ENCODE data around the gene MMP3. TPM values are rescaled to one million over a fixed set of nuclear protein-coding genes. Genes with fewer than 3 reads are reported as not detected.

Gene MMP3
- total and polyA plus RNA-seq, 2 experiments from 2014 or later, result 0.93 to 0.97 TPM

DNA sequence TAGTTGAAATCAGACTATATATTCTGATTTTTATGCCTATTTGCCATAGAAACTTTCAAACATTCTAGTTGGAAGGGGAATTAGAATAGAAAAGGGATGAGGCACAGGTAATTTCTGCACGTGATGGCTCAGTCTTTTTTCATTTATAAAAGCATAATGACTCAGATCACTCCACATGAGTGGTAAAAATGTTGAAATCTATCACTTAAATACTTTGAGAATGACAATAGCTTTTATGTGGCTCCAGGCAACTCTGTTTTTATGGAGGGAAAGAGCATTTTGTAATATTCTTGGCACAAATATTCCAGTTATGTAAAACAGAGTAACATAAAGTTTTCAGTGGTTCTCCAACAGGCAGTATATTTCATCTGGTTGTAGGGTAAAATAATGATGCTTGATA, 5.9 kb upstream of the MMP3 start:
- H3K9me2 ChIP-seq (replicated peaks; ENCODE audit: insufficient read depth), result no peaks in the 10 kb centered on the region

DNA sequence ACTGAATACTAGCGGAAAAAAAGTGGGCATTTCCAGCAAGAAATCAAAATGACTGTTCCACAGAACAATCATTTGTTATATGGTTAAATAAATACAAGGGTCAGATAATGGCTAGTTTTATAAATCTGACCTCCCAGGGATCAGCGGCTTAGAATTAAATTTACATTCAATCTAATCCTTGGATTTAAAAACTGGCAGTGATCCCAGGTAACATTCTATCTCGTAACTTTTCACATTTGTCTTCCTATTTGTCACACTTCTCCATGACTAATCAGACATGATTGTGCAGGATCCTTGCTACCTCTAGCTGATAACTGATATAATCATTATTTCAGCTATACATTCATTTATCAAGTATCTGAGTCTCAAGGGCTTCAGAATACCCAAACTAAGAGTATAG, 2.9 kb upstream of the MMP3 start:
- no peak overlapping the region for H3K4me2 ChIP-seq
- H4K20me1 ChIP-seq (ENCODE audit: insufficient read depth, poor library complexity, severe bottlenecking), result no peaks in the 10 kb centered on the region
- H3K4me3 ChIP-seq, result no peak overlapping the region
- H2AFZ ChIP-seq, result no peak overlapping the region
- H3K4me1 ChIP-seq (ENCODE audit: insufficient read depth), result peaks cover 8% of the 10 kb centered on the region
- WGBS (ENCODE audit: low lambda C conversion rate, missing lambda C conversion rate), result 66% methylated on average over 3 of the region's 3 CpGs
- H3K79me2 ChIP-seq, result no peaks in the 10 kb centered on the region
- no peak for TF ChIP-seq EZH2phosphoT487 (IDR thresholded peaks at IDR 0.05; ENCODE audit: low read depth, severe bottlenecking, unreplicated experiment)
- TF ChIP-seq CTCF (IDR thresholded peaks at IDR 0.05; ENCODE audit: poor library complexity), result no peak
- no peak for TF ChIP-seq EZH2 (IDR thresholded peaks at IDR 0.05; ENCODE audit: borderline replicate concordance)
- no peak for DNase-seq (ENCODE audit: low spot score)
- H3K9me2 ChIP-seq (replicated peaks; ENCODE audit: insufficient read depth), result no peaks in the 10 kb centered on the region
- H3K36me3 ChIP-seq (replicated peaks; ENCODE audit: insufficient read depth, low read depth), result no peaks in the 10 kb centered on the region
- no peak overlapping the region for H3K27ac ChIP-seq
- no peaks in the 10 kb centered on the region for H3K9me3 ChIP-seq (ENCODE audit: low read depth)
- no peaks in the 10 kb centered on the region for H3K27me3 ChIP-seq

More for the DNA sequence above, 5.9 kb upstream of the MMP3 start:
- H3K36me3 ChIP-seq (replicated peaks; ENCODE audit: insufficient read depth, low read depth), result no peaks in the 10 kb centered on the region
- WGBS (ENCODE audit: low lambda C conversion rate, missing lambda C conversion rate), result 69% methylated on average over 1 of the region's 1 CpG
- no peak overlapping the region for H3K27ac ChIP-seq
- H3K4me2 ChIP-seq, result no peak overlapping the region
- DNase-seq (ENCODE audit: low spot score), result no peak
- peaks cover 8% of the 10 kb centered on the region for H3K4me1 ChIP-seq (ENCODE audit: insufficient read depth)
- H3K27me3 ChIP-seq, result no peaks in the 10 kb centered on the region
- H2AFZ ChIP-seq, result no peak overlapping the region
- H3K79me2 ChIP-seq, result no peaks in the 10 kb centered on the region
- no peak overlapping the region for H3K4me3 ChIP-seq
- no peaks in the 10 kb centered on the region for H4K20me1 ChIP-seq (ENCODE audit: insufficient read depth, poor library complexity, severe bottlenecking)
- TF ChIP-seq CTCF (IDR thresholded peaks at IDR 0.05; ENCODE audit: poor library complexity) (no peak), EZH2 (IDR thresholded peaks at IDR 0.05; ENCODE audit: borderline replicate concordance) (no peak), EZH2phosphoT487 (IDR thresholded peaks at IDR 0.05; ENCODE audit: low read depth, severe bottlenecking, unreplicated experiment) (no peak)
- no peaks in the 10 kb centered on the region for H3K9me3 ChIP-seq (ENCODE audit: low read depth)

DNA sequence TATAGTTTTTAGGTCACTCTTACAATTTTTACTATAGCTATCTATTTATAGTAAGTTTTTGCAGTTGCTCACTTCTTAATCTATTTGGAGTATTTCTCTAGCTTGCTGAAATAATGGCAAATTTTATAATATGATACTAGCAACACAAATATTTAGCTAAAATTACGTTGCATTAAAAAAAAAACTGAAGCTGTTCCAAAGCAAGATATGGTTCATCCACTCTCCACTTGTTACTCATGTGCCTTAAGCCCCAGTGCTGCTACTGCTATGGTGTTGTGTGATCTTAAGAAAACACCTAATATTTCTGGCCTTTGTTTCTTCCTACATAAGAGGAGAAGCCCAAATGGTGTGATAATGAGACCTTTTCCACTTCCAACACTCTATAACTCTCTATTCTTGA, 479 bp downstream of the MMP3 start:
- TF ChIP-seq EZH2 (IDR thresholded peaks at IDR 0.05; ENCODE audit: borderline replicate concordance) (no peak), EZH2phosphoT487 (IDR thresholded peaks at IDR 0.05; ENCODE audit: low read depth, severe bottlenecking, unreplicated experiment) (no peak)
- no peak overlapping the region for H2AFZ ChIP-seq
- no peaks in the 10 kb centered on the region for H3K27me3 ChIP-seq
- H3K79me2 ChIP-seq, result no peaks in the 10 kb centered on the region
- no peaks in the 10 kb centered on the region for H3K4me1 ChIP-seq (ENCODE audit: insufficient read depth)
- no peaks in the 10 kb centered on the region for H4K20me1 ChIP-seq (ENCODE audit: insufficient read depth, poor library complexity, severe bottlenecking)
- no peaks in the 10 kb centered on the region for H3K36me3 ChIP-seq (replicated peaks; ENCODE audit: insufficient read depth, low read depth)
- WGBS (ENCODE audit: low lambda C conversion rate, missing lambda C conversion rate), result 76% methylated on average over 1 of the region's 1 CpG
- H3K9me2 ChIP-seq (replicated peaks; ENCODE audit: insufficient read depth), result no peaks in the 10 kb centered on the region
- no peak overlapping the region for H3K4me3 ChIP-seq
- no peaks in the 10 kb centered on the region for H3K9me3 ChIP-seq (ENCODE audit: low read depth)
- no peak for DNase-seq (ENCODE audit: low spot score)
- no peak overlapping the region for H3K4me2 ChIP-seq
- no peak overlapping the region for H3K27ac ChIP-seq

DNA sequence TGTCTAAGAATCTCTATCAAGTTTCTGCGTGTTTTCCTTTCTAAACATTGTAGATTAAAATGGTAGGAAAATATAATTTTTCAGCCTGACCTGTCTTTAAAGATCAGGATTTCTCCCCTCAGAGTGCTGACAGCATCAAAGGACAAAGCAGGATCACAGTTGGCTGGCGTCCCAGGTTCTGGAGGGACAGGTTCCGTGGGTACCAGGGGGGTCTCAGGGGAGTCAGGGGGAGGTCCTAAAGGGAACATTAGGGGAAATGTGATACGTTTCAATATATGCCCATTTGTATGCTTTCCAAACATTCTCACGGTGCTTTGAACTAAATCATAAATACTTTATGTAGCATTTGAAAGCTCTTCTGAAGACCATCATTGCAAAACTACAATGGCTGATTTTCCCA, 3.4 kb downstream of the MMP3 start:
- TF ChIP-seq EZH2 (IDR thresholded peaks at IDR 0.05; ENCODE audit: borderline replicate concordance) (no peak), EZH2phosphoT487 (IDR thresholded peaks at IDR 0.05; ENCODE audit: low read depth, severe bottlenecking, unreplicated experiment) (no peak)
- peaks cover 10% of the 10 kb centered on the region for H3K4me1 ChIP-seq (ENCODE audit: insufficient read depth)
- no peaks in the 10 kb centered on the region for H3K36me3 ChIP-seq (replicated peaks; ENCODE audit: insufficient read depth, low read depth)
- H3K9me3 ChIP-seq (ENCODE audit: low read depth), result no peaks in the 10 kb centered on the region
- no peaks in the 10 kb centered on the region for H4K20me1 ChIP-seq (ENCODE audit: insufficient read depth, poor library complexity, severe bottlenecking)
- H3K4me3 ChIP-seq, result no peak overlapping the region
- no peak overlapping the region for H3K27ac ChIP-seq
- H3K4me2 ChIP-seq, result no peak overlapping the region
- WGBS (ENCODE audit: low lambda C conversion rate, missing lambda C conversion rate), result 72% methylated on average over 5 of the region's 5 CpGs
- no peak overlapping the region for H2AFZ ChIP-seq
- no peaks in the 10 kb centered on the region for H3K27me3 ChIP-seq
- no peaks in the 10 kb centered on the region for H3K9me2 ChIP-seq (replicated peaks; ENCODE audit: insufficient read depth)
- H3K79me2 ChIP-seq, result no peaks in the 10 kb centered on the region
- no peak for DNase-seq (ENCODE audit: low spot score)

Data from hepatocyte (in vitro differentiated cells).